HCT116 (cell line): ENCODE data around the gene CD44. TPM values are rescaled to one million over a fixed set of nuclear protein-coding genes. Genes with fewer than 3 reads are reported as not detected.
A peak's percentile ranks its signal among the peaks of the same experiment; 100 is the strongest.

Experiments used
- ATAC-seq: fragments of 200-7000 bp; cut with Tn5 transposase; 2 replicates; pipeline ENCODE4 v1.9.1; 2020; ENCODE audit warnings: mild to moderate bottlenecking, moderate library complexity
- BruUV-seq: library from RNA; stranded (reverse); fragments of 400-500 nt; replicated peaks from 2 replicates; lab custom pipeline; 2021; lab: Mats Ljungman, UMichigan
- CTCF ChIA-PET: fragments of 300-600 bp; sonication (Branson Sonifier 250); formaldehyde crosslinking; loops from one replicate; lab custom pipeline; 2021; ENCODE audit warnings: antibody characterized with exemption; lab: Charles Lee
- POLR2A ChIA-PET: fragments of 300-600, 350-600 bp; sonication (Branson Sonifier 250); formaldehyde crosslinking; loops from one replicate; lab custom pipeline; 2021; ENCODE audit warnings: antibody characterized with exemption; lab: Charles Lee
- RAD21 ChIA-PET, 2 experiments: fragments of 300-600 bp; sonication (Branson Sonifier 250); formaldehyde crosslinking; loops; one replicate each; lab custom pipeline; 2023; ENCODE audit warnings: low total read pairs in 2 of 2; ENCODE audit not compliant: uncharacterized antibody in 2 of 2, unreplicated experiment in 2 of 2, low non-redundant PET in 1 of 2; lab: Charles Lee
- DNase-seq: peaks from one replicate; pipeline ENCODE4 v3.0.0-alpha.2; 2010; ENCODE audit warnings: low read depth, low spot score
- H2AFZ ChIP-seq: fragments of 200-600 bp; shearing (Covaris generic), sonication (generic); 2 replicates; pipeline ENCODE4 v1.6.1; 2017; ENCODE audit warnings: low read depth, mixed run types, mixed read lengths, antibody characterized with exemption, low read length; ENCODE audit not compliant: poor library complexity, severe bottlenecking
- H3K27ac ChIP-seq: 2 replicates; pipeline ENCODE4 v1.5.1; 2012; ENCODE audit warnings: low read depth, low read length
- H3K27me3 ChIP-seq: fragments of 200-600 bp; sonication (generic); 2 replicates; pipeline ENCODE4 v1.6.1; 2016; ENCODE audit warnings: mixed run types, low read length, mixed read lengths; ENCODE audit not compliant: insufficient read depth
- H3K36me3 ChIP-seq, 2 experiments: fragments of 200-500 bp in 1 of 2; fragments of 200-600 bp in 1 of 2; sonication (Bioruptor generic) in 1 of 2; sonication (generic) in 1 of 2; 2 replicates each; pipeline versions ENCODE4 v1.5.1 to v1.6.1; 2014 to 2016; ENCODE audit warnings: low read length in 2 of 2, inconsistent platforms in 1 of 2, mixed read lengths in 1 of 2, mixed run types in 1 of 2; ENCODE audit not compliant: insufficient read depth in 2 of 2, control insufficient read depth in 1 of 2
- H3K4me1 ChIP-seq, 2 experiments: fragments of 200-600 bp in 1 of 2; sonication (generic) in 1 of 2; 2 replicates each; pipeline versions ENCODE4 v1.5.1 to v1.6.1; 2012 to 2017; ENCODE audit warnings: low read length in 2 of 2, inconsistent platforms in 1 of 2, mild to moderate bottlenecking in 1 of 2, mixed read lengths in 1 of 2, mixed run types in 1 of 2, moderate library complexity in 1 of 2; ENCODE audit not compliant: insufficient read depth in 2 of 2, control insufficient read depth in 1 of 2
- H3K4me2 ChIP-seq: fragments of 200-600 bp; sonication (generic); 2 replicates; pipeline ENCODE4 v1.6.1; 2017; ENCODE audit warnings: mixed run types, low read length, mixed read lengths
- H3K4me3 ChIP-seq, 2 experiments: fragments of 200-600 bp in 1 of 2; sonication (generic) in 1 of 2; replicated peaks in 1 of 2; 2 replicates each; pipeline ENCODE4 v1.5.1; 2011 to 2016; ENCODE audit warnings: low read length in 2 of 2, control low read depth in 1 of 2, low read depth in 1 of 2, mild to moderate bottlenecking in 1 of 2, mixed read lengths in 1 of 2, mixed run types in 1 of 2
- H3K79me2 ChIP-seq: fragments of 200-600 bp; sonication (generic); 2 replicates; pipeline ENCODE4 v1.6.1; 2017; ENCODE audit warnings: mild to moderate bottlenecking, mixed run types, low read length, moderate library complexity, mixed read lengths; ENCODE audit not compliant: insufficient read depth
- H3K9ac ChIP-seq: fragments of 200-600 bp; sonication (generic); 2 replicates; pipeline ENCODE4 v1.6.1; 2016; ENCODE audit warnings: low read length, mixed read lengths
- H3K9me2 ChIP-seq: fragments of 200-600 bp; sonication (generic), shearing (Covaris generic); 2 replicates; pipeline ENCODE4 v1.6.1; 2017; ENCODE audit warnings: mixed run types, mild to moderate bottlenecking, moderate library complexity; ENCODE audit not compliant: insufficient read depth
- H3K9me3 ChIP-seq, 2 experiments: fragments of 200-500 bp in 1 of 2; fragments of 200-600 bp in 1 of 2; sonication (Bioruptor generic) in 1 of 2; sonication (generic) in 1 of 2; 2 replicates each; pipeline ENCODE4 v1.6.1; 2014 to 2017; ENCODE audit warnings: low read length in 2 of 2, mixed read lengths in 2 of 2, inconsistent platforms in 1 of 2, low read depth in 1 of 2, mild to moderate bottlenecking in 1 of 2, mixed run types in 1 of 2, moderate library complexity in 1 of 2; ENCODE audit not compliant: control insufficient read depth in 1 of 2, insufficient read depth in 1 of 2
- H4K20me1 ChIP-seq: fragments of 200-600 bp; sonication (generic), shearing (Covaris generic); 2 replicates; pipeline ENCODE4 v1.6.1; 2017; ENCODE audit warnings: mixed run types, mild to moderate bottlenecking, moderate library complexity; ENCODE audit not compliant: insufficient read depth
- ATF3 ChIP-seq: IDR thresholded peaks from 2 replicates; pipeline ENCODE4 v1.6.1; 2012
- CBX3 ChIP-seq: IDR thresholded peaks from 2 replicates; pipeline ENCODE4 v1.6.1; 2012; ENCODE audit warnings: low read depth
- CEBPB ChIP-seq: IDR thresholded peaks from 2 replicates; pipeline ENCODE4 v1.6.1; 2012; ENCODE audit warnings: low read depth
- EZH2phosphoT487 ChIP-seq: fragments of 200-600 bp; IDR thresholded peaks from 2 replicates; pipeline ENCODE4 v1.6.1; 2018; ENCODE audit warnings: antibody characterized with exemption, borderline replicate concordance
- FOSL1 ChIP-seq: IDR thresholded peaks from 2 replicates; pipeline ENCODE4 v1.6.1; 2012; ENCODE audit warnings: low read depth
- JUND ChIP-seq: IDR thresholded peaks from 2 replicates; pipeline ENCODE4 v1.6.1; 2012
- POLR2A ChIP-seq: IDR thresholded peaks from 2 replicates; pipeline ENCODE4 v1.7.0; 2011; ENCODE audit warnings: borderline replicate concordance; ENCODE audit not compliant: insufficient read depth, insufficient read length; ENCODE audit errors: extremely low read depth
- RAD21 ChIP-seq: IDR thresholded peaks from 2 replicates; pipeline ENCODE4 v1.6.1; 2012; ENCODE audit warnings: low read depth, mild to moderate bottlenecking
- SP1 ChIP-seq: IDR thresholded peaks from 2 replicates; pipeline ENCODE4 v1.6.1; 2012; ENCODE audit warnings: low read depth
- SRF ChIP-seq: IDR thresholded peaks from 2 replicates; pipeline ENCODE4 v1.6.1; 2012; ENCODE audit warnings: low read depth
- TCF7L2 ChIP-seq: IDR thresholded peaks from 2 replicates; pipeline ENCODE4 v1.7.0; 2011; ENCODE audit warnings: borderline replicate concordance, inconsistent platforms; ENCODE audit not compliant: insufficient read depth, insufficient read length; ENCODE audit errors: extremely low read depth
- ZFX ChIP-seq: fragments of 450-650 bp; IDR thresholded peaks from 2 replicates; pipeline ENCODE4 v1.6.1; 2017
- ZNF274 ChIP-seq: fragments of 200-500 bp; sonication (Bioruptor generic); IDR thresholded peaks from 2 replicates; pipeline ENCODE4 v1.6.1; 2014; ENCODE audit warnings: mild to moderate bottlenecking, low read depth, low read length, inconsistent platforms
- intact Hi-C: fragments of 100-400 bp; cut with micrococcal nuclease; formaldehyde crosslinking; loops from 2 replicates; pipeline ENCODE4 v1.10.0; 2022
- total RNA-seq: library from RNA; stranded (reverse); gene quantifications from one replicate; pipeline ENCODE4 v1.2.1, GENCODE V29; 2021; ENCODE audit not compliant: unreplicated experiment
- TF ChIP-seq, protein P1 (sequence below): IDR thresholded peaks from 2 replicates; pipeline ENCODE4 v1.6.1; 2012; ENCODE audit warnings: low read depth
- TF ChIP-seq, protein P2 (sequence below): IDR thresholded peaks from 2 replicates; pipeline ENCODE4 v1.6.1; 2012

CD44 gene
- total RNA-seq, 1 experiment from 2014 or later, result 742 TPM

- H3K27me3 ChIP-seq, result no peaks in the 10 kb centered on the region
- TF ChIP-seq SP1, result no peak
- no peak for TF ChIP-seq TCF7L2
- no peak for TF ChIP-seq CBX3
- no peak for TF ChIP-seq FOSL1
- TF ChIP-seq POLR2A, result no peak
- no peaks in the 10 kb centered on the region for H3K9me2 ChIP-seq
- BruUV-seq, result no TSS peak
- H3K79me2 ChIP-seq, result peaks cover 100% of the 10 kb centered on the region
- POLR2A ChIA-PET, result no interaction called here
- DNase-seq (no peak), ATAC-seq (no peak)
- CTCF ChIA-PET, result interaction anchor here (0.8 kb wide), 1 partner anchor 242 kb away, joined by 3 read pairs; no protein-coding TSS in a partner anchor
- intact Hi-C loops, result loop anchor here (10.0 kb wide), 1 partner anchor 244 kb away; no protein-coding TSS in a partner anchor
- H3K4me2 ChIP-seq, result no peak overlapping the region
- H3K27ac ChIP-seq, result peak overlapping the region; percentile 89; the same call in 1 of the 2 replicates
- H4K20me1 ChIP-seq, result no peaks in the 10 kb centered on the region
- H2AFZ ChIP-seq, result no peak overlapping the region
- H3K4me1 ChIP-seq, result peaks cover 94 to 100% of the 10 kb centered on the region in 2 experiments
- no peak overlapping the region for H3K4me3 ChIP-seq
- no peaks in the 10 kb centered on the region for H3K9me3 ChIP-seq
- H3K36me3 ChIP-seq, result peaks cover 0 to 9% of the 10 kb centered on the region in 2 experiments; a peak in 1 of 4 replicates
- RAD21 ChIA-PET, result interaction anchor here in 1 of 2 experiments (1.1 kb wide), 1 partner anchor 29 kb away, joined by 3 read pairs; no protein-coding TSS in a partner anchor
- no peak overlapping the region for H3K9ac ChIP-seq
Observed at GRCh38 chr11:35168671-35169070, 29.7 kb downstream of the CD44 start.

- no peaks in the 10 kb centered on the region for H3K9me3 ChIP-seq
- ChIA-PET RAD21 (interaction anchor here (0.6 to 1.1 kb wide), 2 partner anchors 29 to 192 kb away, joined by 3 read pairs; no protein-coding TSS in a partner anchor), POLR2A (no interaction called here), CTCF (interaction anchor here (0.8 kb wide), 1 partner anchor 243 kb away, joined by 3 read pairs; no protein-coding TSS in a partner anchor)
- H3K27me3 ChIP-seq, result no peaks in the 10 kb centered on the region
- H3K79me2 ChIP-seq, result peaks cover 100% of the 10 kb centered on the region
- H4K20me1 ChIP-seq, result no peaks in the 10 kb centered on the region
- no peak overlapping the region for H3K4me2 ChIP-seq
- no peaks in the 10 kb centered on the region for H3K9me2 ChIP-seq
- H3K36me3 ChIP-seq, result peaks cover 0 to 9% of the 10 kb centered on the region in 2 experiments; a peak in 1 of 4 replicates
- ATAC-seq, result no peak
- H3K4me1 ChIP-seq, result peaks cover 94 to 100% of the 10 kb centered on the region in 2 experiments
- peak overlapping the region; percentile 89; the same call in 1 of the 2 replicates for H3K27ac ChIP-seq
- no peak overlapping the region for H3K9ac ChIP-seq
- intact Hi-C loops, result loop anchor here (10.0 kb wide), 1 partner anchor 244 kb away; no protein-coding TSS in a partner anchor
- no peak overlapping the region for H3K4me3 ChIP-seq
- no TSS peak for BruUV-seq
- H2AFZ ChIP-seq, result no peak overlapping the region
- DNase-seq, result no peak
- no peak for TF ChIP-seq JUND
- no peak for TF ChIP-seq SRF
- TF ChIP-seq ZFX, result no peak
- TF ChIP-seq, protein P1, sequence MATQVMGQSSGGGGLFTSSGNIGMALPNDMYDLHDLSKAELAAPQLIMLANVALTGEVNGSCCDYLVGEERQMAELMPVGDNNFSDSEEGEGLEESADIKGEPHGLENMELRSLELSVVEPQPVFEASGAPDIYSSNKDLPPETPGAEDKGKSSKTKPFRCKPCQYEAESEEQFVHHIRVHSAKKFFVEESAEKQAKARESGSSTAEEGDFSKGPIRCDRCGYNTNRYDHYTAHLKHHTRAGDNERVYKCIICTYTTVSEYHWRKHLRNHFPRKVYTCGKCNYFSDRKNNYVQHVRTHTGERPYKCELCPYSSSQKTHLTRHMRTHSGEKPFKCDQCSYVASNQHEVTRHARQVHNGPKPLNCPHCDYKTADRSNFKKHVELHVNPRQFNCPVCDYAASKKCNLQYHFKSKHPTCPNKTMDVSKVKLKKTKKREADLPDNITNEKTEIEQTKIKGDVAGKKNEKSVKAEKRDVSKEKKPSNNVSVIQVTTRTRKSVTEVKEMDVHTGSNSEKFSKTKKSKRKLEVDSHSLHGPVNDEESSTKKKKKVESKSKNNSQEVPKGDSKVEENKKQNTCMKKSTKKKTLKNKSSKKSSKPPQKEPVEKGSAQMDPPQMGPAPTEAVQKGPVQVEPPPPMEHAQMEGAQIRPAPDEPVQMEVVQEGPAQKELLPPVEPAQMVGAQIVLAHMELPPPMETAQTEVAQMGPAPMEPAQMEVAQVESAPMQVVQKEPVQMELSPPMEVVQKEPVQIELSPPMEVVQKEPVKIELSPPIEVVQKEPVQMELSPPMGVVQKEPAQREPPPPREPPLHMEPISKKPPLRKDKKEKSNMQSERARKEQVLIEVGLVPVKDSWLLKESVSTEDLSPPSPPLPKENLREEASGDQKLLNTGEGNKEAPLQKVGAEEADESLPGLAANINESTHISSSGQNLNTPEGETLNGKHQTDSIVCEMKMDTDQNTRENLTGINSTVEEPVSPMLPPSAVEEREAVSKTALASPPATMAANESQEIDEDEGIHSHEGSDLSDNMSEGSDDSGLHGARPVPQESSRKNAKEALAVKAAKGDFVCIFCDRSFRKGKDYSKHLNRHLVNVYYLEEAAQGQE, result no peak
- no peak for TF ChIP-seq TCF7L2
- TF ChIP-seq POLR2A, result no peak
- no peak for TF ChIP-seq ATF3
- no peak for TF ChIP-seq EZH2phosphoT487
- TF ChIP-seq CEBPB, result no peak
- no peak for TF ChIP-seq ZNF274
- TF ChIP-seq, protein P2, sequence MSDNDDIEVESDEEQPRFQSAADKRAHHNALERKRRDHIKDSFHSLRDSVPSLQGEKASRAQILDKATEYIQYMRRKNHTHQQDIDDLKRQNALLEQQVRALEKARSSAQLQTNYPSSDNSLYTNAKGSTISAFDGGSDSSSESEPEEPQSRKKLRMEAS, result no peak
- TF ChIP-seq FOSL1, result no peak
- TF ChIP-seq RAD21, result no peak
- no peak for TF ChIP-seq CBX3
Observed at GRCh38 chr11:35169112-35169511, 30.1 kb downstream of the CD44 start.
